H1 (cell line): ENCODE results near the gene SRSF2. TPM values are rescaled to one million over a fixed set of nuclear protein-coding genes. Genes with fewer than 3 reads are reported as not detected.
A peak's percentile ranks its signal among the peaks of the same experiment; 100 is the strongest.

Experiments used
- CEBPB ChIP-seq: IDR thresholded peaks from 2 replicates; pipeline ENCODE4 v1.6.1; 2012; ENCODE audit warnings: low read depth, low read length
- CHD2 ChIP-seq: IDR thresholded peaks from 2 replicates; pipeline ENCODE4 v1.6.1; 2012; ENCODE audit warnings: low read length, improper control_type of control experiment
- CTBP2 ChIP-seq: IDR thresholded peaks from 2 replicates; pipeline ENCODE4 v1.7.0; 2011; ENCODE audit warnings: borderline replicate concordance, mild to moderate bottlenecking, moderate library complexity, mixed read lengths, low read length; ENCODE audit not compliant: insufficient read depth, insufficient read length
- JUND ChIP-seq: IDR thresholded peaks from 2 replicates; pipeline ENCODE4 v1.6.1; 2011; ENCODE audit warnings: mild to moderate bottlenecking, improper control_type of control experiment, low read length
- KDM4A ChIP-seq: IDR thresholded peaks from one replicate; pipeline ENCODE4 v1.7.1; 2012; ENCODE audit warnings: low read depth, mild to moderate bottlenecking, moderate library complexity, low read length, inconsistent platforms; ENCODE audit not compliant: severe bottlenecking
- RXRA ChIP-seq: IDR thresholded peaks from 2 replicates; pipeline ENCODE4 v1.6.1; 2011; ENCODE audit warnings: low read depth, mild to moderate bottlenecking, low read length, moderate library complexity; ENCODE audit not compliant: insufficient read depth
- SIN3A ChIP-seq, 2 experiments: IDR thresholded peaks in 1 of 2; conservative IDR thresholded peaks in 1 of 2; 2 replicates each; pipeline ENCODE4 v1.6.1; 2011 to 2012; ENCODE audit warnings: low read length in 2 of 2, improper control_type of control experiment in 1 of 2, low read depth in 1 of 2, mild to moderate bottlenecking in 1 of 2
- SIX5 ChIP-seq: IDR thresholded peaks from 2 replicates; pipeline ENCODE4 v1.6.1; 2011; ENCODE audit warnings: mild to moderate bottlenecking, low read depth, low read length
- SP1 ChIP-seq: IDR thresholded peaks from 2 replicates; pipeline ENCODE4 v1.6.1; 2011; ENCODE audit warnings: low read depth, low read length
- SRF ChIP-seq: IDR thresholded peaks from 2 replicates; pipeline ENCODE4 v1.6.1; 2011; ENCODE audit warnings: mild to moderate bottlenecking, low read depth, low read length, moderate library complexity
- polyA plus RNA-seq, 7 experiments: library from polyadenylated mRNA; depleted of rRNA in 3 of 7; stranded (reverse) in 5 of 7; unstranded in 2 of 7; fragments of >200 nt in 5 of 7; fragments of 200-250 nt in 2 of 7; gene quantifications; 1 replicate in 5 of 7; 2 replicates in 1 of 7; 4 replicates in 1 of 7; pipeline versions ENCODE4 v1.2.1 to v1.2.3, GENCODE V29; 2011 to 2013; ENCODE audit warnings: missing spikeins in 2 of 7, mixed read lengths in 2 of 7
- total RNA-seq: library from RNA; stranded (reverse); fragmentation: NEBNext Ultra II Directional; extraction: Animal tissue kit (Norgen Biotek cat#: 25700); gene quantifications from 2 replicates; pipeline ENCODE4 v1.2.1, GENCODE V29; 2021

SRSF2 gene
- total and polyA plus RNA-seq, 2 of the 8 experiments (the other 6 are each of a cell fraction or from before 2014, with no cell fraction given) = 397 to 401 TPM

DNA sequence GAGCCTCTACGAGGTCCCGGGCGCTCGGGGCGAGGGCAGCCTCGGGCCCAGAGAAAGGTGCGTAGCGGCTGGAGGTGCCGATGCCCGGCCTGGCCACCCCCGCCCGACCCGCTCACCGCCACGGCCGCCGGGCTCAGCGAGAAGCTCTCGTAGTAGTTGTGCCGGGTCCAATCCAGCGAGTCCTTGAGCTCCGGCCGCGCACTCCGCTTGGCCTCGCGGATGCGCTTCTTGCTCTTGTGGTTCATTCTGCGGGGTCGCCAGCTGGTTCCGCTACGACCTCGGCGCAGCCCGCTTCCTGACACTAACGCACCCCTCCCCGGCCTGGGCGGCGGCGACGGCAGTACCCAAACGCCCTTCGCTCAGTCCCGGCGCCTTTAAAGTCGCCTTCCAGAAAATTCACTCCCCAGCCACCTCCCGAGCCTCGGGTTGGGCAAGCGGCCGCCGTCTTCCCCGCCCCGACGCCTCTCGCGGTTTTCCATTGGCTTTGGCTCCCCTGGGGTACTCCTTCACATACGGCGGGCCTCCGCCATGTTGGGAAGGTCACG lies 10.8 kb downstream of the SRSF2 start, which contains the start of gene JMJD6 (continued):
- TF ChIP-seq SIX5 = peak; percentile 33; the same call in 1 of the 2 replicates
- no peak for TF ChIP-seq CTBP2
- peak; percentile 63 for TF ChIP-seq KDM4A
- peak; percentile 78 for TF ChIP-seq CHD2
- peak; percentile 82 to 94; a peak in 2 of 4 replicates for TF ChIP-seq SIN3A (conservative IDR thresholded peaks at IDR 0.05 in 1 of 2, IDR thresholded peaks at IDR 0.05 in 1 of 2; ENCODE audit: low read depth in 1 of 2, low read length in 2 of 2)
- no peak for TF ChIP-seq JUND
- TF ChIP-seq RXRA = no peak
- TF ChIP-seq CEBPB = peak; percentile 60; the same call in 1 of the 2 replicates
- TF ChIP-seq SRF = no peak
- peak; percentile 74; the same call in 1 of the 2 replicates for TF ChIP-seq SP1
